IPS-20b (cell line): ENCODE results near the gene ARFRP1.

Experiments
- H3K27ac ChIP-seq: one replicate; pipeline ENCODE4 v1.5.1; 2013; ENCODE audit warnings: low read length
- H3K27me3 ChIP-seq: 2 replicates; pipeline ENCODE4 v1.6.1; 2013; ENCODE audit warnings: mild to moderate bottlenecking, low read length, inconsistent platforms; ENCODE audit not compliant: insufficient read depth
- H3K36me3 ChIP-seq: 2 replicates; pipeline ENCODE4 v1.6.1; 2013; ENCODE audit warnings: low read depth, mild to moderate bottlenecking, inconsistent platforms, low read length, moderate library complexity; ENCODE audit not compliant: insufficient read depth
- H3K4me1 ChIP-seq: 2 replicates; pipeline ENCODE4 v1.6.1; 2013; ENCODE audit warnings: mild to moderate bottlenecking, control low read depth, inconsistent platforms, low read length, moderate library complexity; ENCODE audit not compliant: insufficient read depth
- H3K4me3 ChIP-seq: 2 replicates; pipeline ENCODE4 v1.5.1; 2013; ENCODE audit warnings: mild to moderate bottlenecking, low read length, inconsistent platforms
- H3K9ac ChIP-seq: 2 replicates; pipeline ENCODE4 v1.6.1; 2013; ENCODE audit warnings: low read depth, mild to moderate bottlenecking, inconsistent platforms, low read length, moderate library complexity
- H3K9me3 ChIP-seq: 2 replicates; pipeline ENCODE4 v1.6.1; 2013; ENCODE audit warnings: mild to moderate bottlenecking, low read depth, low read length, inconsistent platforms; ENCODE audit not compliant: insufficient read depth

Gene ARFRP1

GRCh38 chr20:63696628-63697356, 11.0 kb downstream of the ARFRP1 start, which contains the start of gene TNFRSF6B:
TSS of gene TNFRSF6B (plus strand) at chr20:63696652. CDS start at chr20:63696768, 116 bp downstream.
- Histone ChIP-seq H3K9ac (peak within 1 kb of the TSS; percentile 51), H3K36me3 (no peaks in the 10 kb centered on the region), H3K27me3 (no peaks in the 10 kb centered on the region), H3K4me3 (peak within 1 kb of the TSS; percentile 60), H3K27ac (no peak within 1 kb of the TSS), H3K9me3 (no peaks in the 10 kb centered on the region), H3K4me1 (no peaks in the 10 kb centered on the region)

- H3K36me3 ChIP-seq: no peaks in the 10 kb centered on the region
- H3K9me3 ChIP-seq: no peaks in the 10 kb centered on the region
- no peak overlapping the region for H3K27ac ChIP-seq
- H3K4me1 ChIP-seq: no peaks in the 10 kb centered on the region
- no peaks in the 10 kb centered on the region for H3K27me3 ChIP-seq
- H3K4me3 ChIP-seq: peak overlapping the region; percentile 60; the same call in 1 of the 2 replicates
- H3K9ac ChIP-seq: peak overlapping the region; percentile 51; the same call in 1 of the 2 replicates
Measured at GRCh38 chr20:63696306-63696627, 11.5 kb downstream of the ARFRP1 start.

- no peak overlapping the region for H3K4me3 ChIP-seq
- no peak overlapping the region for H3K9ac ChIP-seq
- no peaks in the 10 kb centered on the region for H3K4me1 ChIP-seq
- H3K36me3 ChIP-seq: no peaks in the 10 kb centered on the region
- no peaks in the 10 kb centered on the region for H3K27me3 ChIP-seq
- H3K9me3 ChIP-seq: no peaks in the 10 kb centered on the region
- no peak overlapping the region for H3K27ac ChIP-seq
Measured at GRCh38 chr20:63695424-63696305, 12.1 kb downstream of the ARFRP1 start.

- no peak overlapping the region for H3K27ac ChIP-seq
- no peak overlapping the region for H3K4me3 ChIP-seq
- H3K9ac ChIP-seq: no peak overlapping the region
- H3K9me3 ChIP-seq: no peaks in the 10 kb centered on the region
- no peaks in the 10 kb centered on the region for H3K27me3 ChIP-seq
- no peaks in the 10 kb centered on the region for H3K36me3 ChIP-seq
- no peaks in the 10 kb centered on the region for H3K4me1 ChIP-seq
Measured at GRCh38 chr20:63694584-63695423, 13.0 kb downstream of the ARFRP1 start.

- Histone ChIP-seq H3K4me3 (no peak overlapping the region), H3K27me3 (no peaks in the 10 kb centered on the region), H3K4me1 (no peaks in the 10 kb centered on the region), H3K27ac (no peak overlapping the region), H3K36me3 (no peaks in the 10 kb centered on the region), H3K9me3 (no peaks in the 10 kb centered on the region), H3K9ac (no peak overlapping the region)
Measured at GRCh38 chr20:63693733-63694583, 13.8 kb downstream of the ARFRP1 start.

- H3K4me3 ChIP-seq: no peak overlapping the region
- H3K9me3 ChIP-seq: no peaks in the 10 kb centered on the region
- no peak overlapping the region for H3K9ac ChIP-seq
- H3K36me3 ChIP-seq: no peaks in the 10 kb centered on the region
- H3K27me3 ChIP-seq: no peaks in the 10 kb centered on the region
- no peaks in the 10 kb centered on the region for H3K4me1 ChIP-seq
- H3K27ac ChIP-seq: no peak overlapping the region
Measured at GRCh38 chr20:63693083-63693732, 14.6 kb downstream of the ARFRP1 start.

GRCh38 chr20:63692436-63693082, 15.2 kb downstream of the ARFRP1 start:
- Histone ChIP-seq H3K9me3 (no peaks in the 10 kb centered on the region), H3K4me3 (no peak overlapping the region), H3K36me3 (no peaks in the 10 kb centered on the region), H3K27ac (no peak overlapping the region), H3K9ac (no peak overlapping the region), H3K4me1 (no peaks in the 10 kb centered on the region), H3K27me3 (no peaks in the 10 kb centered on the region)

GRCh38 chr20:63691711-63692435, 15.9 kb downstream of the ARFRP1 start:
- H3K9me3 ChIP-seq: no peaks in the 10 kb centered on the region
- no peak overlapping the region for H3K27ac ChIP-seq
- H3K27me3 ChIP-seq: no peaks in the 10 kb centered on the region
- H3K36me3 ChIP-seq: no peaks in the 10 kb centered on the region
- H3K4me1 ChIP-seq: no peaks in the 10 kb centered on the region
- no peak overlapping the region for H3K4me3 ChIP-seq
- no peak overlapping the region for H3K9ac ChIP-seq

- H3K36me3 ChIP-seq: no peaks in the 10 kb centered on the region
- H3K9ac ChIP-seq: no peak overlapping the region
- no peaks in the 10 kb centered on the region for H3K9me3 ChIP-seq
- no peaks in the 10 kb centered on the region for H3K27me3 ChIP-seq
- H3K4me1 ChIP-seq: no peaks in the 10 kb centered on the region
- H3K27ac ChIP-seq: no peak overlapping the region
- H3K4me3 ChIP-seq: no peak overlapping the region
Measured at GRCh38 chr20:63690898-63691710, 16.7 kb downstream of the ARFRP1 start.
